Activated T-cell treated with anti-CD3 and anti-CD28 coated beads for 24 hours (primary cell): Measurements from ENCODE around the gene SCAND1.

Experiments
- DNase-seq: peaks from one replicate; pipeline ENCODE4 v3.0.0-alpha.2; 2020; ENCODE audit warnings: low read depth

The SCAND1 gene

DNA sequence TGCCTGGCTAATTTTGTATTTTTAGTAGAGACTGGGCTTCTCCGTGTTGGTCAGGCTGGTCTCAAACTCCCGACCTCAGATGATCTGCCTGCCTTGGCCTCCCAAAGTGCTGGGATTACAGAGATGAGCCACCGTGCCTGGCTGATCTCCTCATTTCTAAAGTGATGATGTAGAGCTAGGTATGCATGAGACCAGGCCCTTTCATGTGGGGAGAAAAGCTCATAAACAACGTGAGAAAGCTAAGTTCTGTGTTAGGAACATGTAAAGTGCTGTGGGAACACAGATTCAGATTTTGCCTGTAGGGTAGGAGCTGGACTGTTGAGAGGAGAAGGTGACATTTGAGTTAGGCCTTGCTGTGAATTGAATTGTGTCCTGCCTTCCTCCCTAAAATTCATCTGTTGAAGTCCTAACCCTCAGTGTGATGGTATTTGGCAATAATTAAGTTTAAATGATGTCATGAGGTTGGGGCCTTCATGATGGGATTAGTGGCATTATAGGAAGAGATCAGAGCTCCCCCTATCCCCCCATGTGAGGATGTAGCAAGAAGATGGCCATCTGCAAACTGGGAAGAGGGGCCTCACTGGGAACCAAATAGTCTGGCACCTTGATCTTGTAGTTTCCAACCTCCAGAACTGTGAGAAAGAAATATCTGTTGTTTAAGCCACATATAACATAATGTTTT is 49.2 kb downstream of the SCAND1 start:
- no peak for DNase-seq

DNA sequence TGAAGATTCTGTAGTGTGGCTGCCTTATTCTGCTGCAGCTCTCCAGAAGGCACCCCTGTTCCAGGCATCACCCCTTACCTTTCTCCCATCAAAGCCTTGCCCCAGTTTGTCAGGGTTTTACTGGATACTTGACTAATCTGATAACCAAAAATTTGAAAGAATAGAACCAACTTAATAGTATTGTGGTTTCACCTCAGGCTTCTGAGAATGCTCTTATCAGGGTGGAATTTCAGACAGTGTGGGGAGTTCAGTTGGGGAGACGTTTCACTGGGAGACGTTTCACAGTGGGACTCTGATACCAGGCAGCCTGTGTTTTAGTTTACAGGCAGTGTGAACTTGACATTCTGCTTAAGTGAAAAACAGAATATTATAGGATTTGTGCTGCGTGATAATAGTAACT is 50.5 kb downstream of the SCAND1 start:
- no peak for DNase-seq
